NOMO-1 treated with dmso at 0.1 percent for 144 hours (cell line): ENCODE measurements around the gene MOB2.

ENCODE experiments used
- DNase-seq: peaks from one replicate; lab custom pipeline; 2025; ENCODE audit not compliant: unreplicated experiment; lab: John Stamatoyannopoulos, UW

Gene MOB2

DNA sequence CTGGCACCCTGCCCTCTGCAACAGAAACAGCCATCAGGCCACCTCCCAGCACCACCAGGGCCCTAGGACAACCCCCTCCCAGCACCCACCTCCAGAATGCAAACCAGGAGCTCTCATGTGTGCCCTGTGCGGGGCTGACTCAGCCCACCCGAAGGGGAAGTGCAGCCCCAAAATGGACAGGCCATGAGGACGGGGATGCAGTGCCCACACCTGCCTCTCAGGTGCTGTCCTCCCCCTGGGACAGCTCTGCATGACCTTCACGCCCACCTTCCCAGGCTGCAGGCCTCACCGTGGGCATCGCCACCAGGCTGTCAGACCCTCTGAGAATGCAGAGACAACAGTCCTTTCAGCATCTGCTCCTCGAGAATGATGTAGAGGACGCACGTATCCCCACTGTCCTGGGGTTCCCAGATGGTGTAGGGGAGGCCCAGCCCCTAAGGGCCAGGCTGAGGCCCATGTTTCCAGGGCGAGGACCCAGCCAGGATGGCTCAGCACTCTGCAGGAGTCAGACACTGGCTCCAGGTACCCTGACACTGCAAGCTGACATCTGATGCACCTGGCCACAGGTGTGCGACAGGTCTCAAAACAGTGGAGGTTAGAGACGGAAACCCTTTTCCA is 13.5 kb downstream of the MOB2 start:
- no peak for DNase-seq

GRCh38 chr11:1472180-1473005 is 14.2 kb downstream of the MOB2 start:
- DNase-seq = no peak

- no peak for DNase-seq
These were observed 14.8 kb downstream of the MOB2 start for GRCh38 chr11:1471736-1472135.

DNA sequence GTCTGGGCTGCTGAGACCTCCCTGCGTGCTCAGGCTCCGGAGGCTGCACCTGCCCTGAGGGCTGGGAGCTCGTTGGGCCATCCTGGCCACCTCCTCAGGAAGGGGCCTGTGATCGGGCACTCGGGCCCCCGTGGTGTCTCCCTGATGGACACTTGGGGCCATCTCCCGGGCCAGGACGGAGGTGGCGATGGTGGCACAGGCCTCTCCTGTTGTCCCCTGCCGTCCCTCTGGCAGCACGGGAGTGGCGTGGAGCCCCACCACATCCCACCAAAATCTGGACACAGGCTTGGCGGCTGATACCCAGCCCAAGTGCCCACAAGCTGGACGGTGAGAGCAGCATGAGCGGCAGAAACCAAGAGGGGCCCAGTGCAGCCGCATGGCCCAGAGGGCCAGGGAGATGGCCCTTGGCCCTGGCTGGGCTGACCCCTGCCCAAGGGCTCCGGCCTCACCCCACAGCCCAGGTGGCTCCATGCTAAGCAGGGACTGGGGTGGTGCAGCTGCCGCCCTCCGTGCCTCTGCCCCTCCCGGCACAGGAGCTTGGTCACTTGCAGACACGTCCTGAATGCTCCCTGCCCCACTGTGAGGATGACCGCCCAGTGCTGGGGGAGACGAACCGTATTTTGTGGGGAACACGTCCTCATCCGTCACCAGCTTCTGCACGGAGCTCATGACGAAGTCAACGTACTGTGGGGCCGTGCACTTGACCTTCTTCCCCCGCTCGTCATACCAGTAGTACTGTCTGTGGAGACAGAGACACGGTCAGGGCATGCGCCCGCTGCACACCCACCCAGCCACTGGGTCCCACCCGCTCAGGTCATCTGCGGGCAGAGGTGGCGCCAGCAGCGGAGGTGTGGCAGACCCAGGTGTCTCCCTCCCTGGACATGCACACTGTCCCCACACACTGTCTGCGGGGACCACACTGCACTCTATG is 15.6 kb downstream of the MOB2 start:
- DNase-seq = no peak

GRCh38 chr11:1469911-1470680 is 16.5 kb downstream of the MOB2 start:
- no peak for DNase-seq

DNA sequence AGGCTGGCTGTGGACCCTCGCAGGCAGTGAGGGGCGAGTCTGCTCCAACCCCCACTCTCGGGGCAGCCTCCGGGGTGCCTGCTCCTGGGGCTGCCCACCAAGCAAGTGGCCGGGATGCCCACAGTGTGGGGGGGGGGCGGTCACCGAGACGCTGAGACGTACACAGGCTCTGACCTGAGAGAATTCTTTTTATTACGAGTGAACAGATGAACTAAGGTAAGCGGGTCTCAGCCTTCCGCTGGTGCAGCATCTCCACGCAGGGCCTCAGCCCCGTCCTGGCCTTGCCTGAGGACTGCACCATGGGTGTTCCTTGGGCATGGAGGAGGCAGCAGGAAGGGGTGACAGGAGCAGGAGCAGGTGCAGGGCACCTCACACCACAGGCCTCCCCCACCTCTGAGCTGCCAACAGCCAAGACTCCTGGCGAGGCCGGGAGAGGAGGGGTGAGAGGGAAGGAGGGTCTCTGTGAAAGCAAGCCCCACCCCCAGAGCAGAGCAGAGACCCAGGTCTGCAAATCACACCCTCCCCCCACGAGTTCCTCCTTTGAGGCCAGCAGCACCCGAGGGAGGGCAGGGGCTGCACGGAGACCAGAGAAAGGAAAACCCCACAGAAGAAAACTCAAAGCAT is 17.2 kb downstream of the MOB2 start:
- no peak for DNase-seq

- DNase-seq = no peak
These were observed 18.0 kb downstream of the MOB2 start for GRCh38 chr11:1468473-1469066.

DNA sequence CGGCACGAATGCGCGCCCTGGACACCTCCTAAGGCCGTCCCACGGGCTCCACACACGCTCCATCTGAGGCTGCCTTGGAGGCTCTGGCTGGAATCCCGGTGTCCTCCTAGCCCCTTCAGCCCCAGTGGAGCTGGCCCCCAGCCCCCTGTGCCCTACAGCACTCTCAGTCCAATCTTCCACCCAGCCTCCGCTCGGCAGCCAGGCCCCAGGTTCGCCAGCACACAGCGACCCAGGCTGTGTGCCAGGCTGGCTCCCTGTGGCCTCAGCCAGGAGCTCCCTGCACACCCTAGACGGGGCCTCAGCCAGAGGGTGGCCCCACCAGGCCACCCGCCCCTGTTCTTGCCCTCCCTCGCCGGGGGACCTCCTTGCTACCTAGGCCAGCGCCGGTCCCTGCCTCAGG is 18.6 kb downstream of the MOB2 start:
- DNase-seq = no peak

GRCh38 chr11:1467270-1467669 is 19.3 kb downstream of the MOB2 start:
- no peak for DNase-seq

- no peak for DNase-seq
These were observed 19.8 kb downstream of the MOB2 start for GRCh38 chr11:1466784-1467183.

DNA sequence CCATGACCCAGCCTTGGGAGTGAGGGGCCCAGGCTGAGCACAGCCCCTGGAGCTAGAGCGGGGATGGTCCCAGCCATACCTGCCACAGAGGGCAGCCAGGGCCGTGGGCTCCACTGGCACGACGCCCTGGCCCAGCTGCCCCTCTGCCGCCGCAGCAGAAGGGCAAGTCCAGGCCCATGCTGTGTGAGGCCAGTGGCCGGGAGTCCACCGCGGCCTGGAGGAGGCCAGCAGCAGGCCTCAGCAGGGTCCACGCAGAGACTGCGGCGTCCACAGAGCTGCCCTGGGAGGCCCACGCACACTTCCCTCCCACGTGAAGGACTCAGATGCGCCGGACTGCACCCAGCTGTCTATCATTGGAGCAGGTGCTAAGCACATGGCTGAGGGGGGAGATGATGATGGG is 23.5 kb downstream of the MOB2 start:
- DNase-seq = no peak

DNA sequence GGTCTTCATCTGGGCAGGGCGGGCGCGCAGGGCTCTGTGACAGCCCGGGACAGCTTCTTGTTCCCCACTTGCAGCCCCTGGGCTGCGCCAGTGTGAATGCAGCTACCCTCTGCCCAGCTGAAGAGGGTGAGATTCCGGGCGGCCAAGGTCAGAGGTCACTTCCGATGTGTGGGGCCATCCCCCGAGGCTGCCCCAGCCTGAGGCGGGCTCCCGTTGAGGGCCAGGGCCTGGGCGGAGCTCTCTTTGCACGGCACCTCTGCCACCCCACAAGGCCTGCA is 23.9 kb downstream of the MOB2 start:
- no peak for DNase-seq

- no peak for DNase-seq
These were observed 24.5 kb downstream of the MOB2 start for GRCh38 chr11:1461826-1462697.

DNA sequence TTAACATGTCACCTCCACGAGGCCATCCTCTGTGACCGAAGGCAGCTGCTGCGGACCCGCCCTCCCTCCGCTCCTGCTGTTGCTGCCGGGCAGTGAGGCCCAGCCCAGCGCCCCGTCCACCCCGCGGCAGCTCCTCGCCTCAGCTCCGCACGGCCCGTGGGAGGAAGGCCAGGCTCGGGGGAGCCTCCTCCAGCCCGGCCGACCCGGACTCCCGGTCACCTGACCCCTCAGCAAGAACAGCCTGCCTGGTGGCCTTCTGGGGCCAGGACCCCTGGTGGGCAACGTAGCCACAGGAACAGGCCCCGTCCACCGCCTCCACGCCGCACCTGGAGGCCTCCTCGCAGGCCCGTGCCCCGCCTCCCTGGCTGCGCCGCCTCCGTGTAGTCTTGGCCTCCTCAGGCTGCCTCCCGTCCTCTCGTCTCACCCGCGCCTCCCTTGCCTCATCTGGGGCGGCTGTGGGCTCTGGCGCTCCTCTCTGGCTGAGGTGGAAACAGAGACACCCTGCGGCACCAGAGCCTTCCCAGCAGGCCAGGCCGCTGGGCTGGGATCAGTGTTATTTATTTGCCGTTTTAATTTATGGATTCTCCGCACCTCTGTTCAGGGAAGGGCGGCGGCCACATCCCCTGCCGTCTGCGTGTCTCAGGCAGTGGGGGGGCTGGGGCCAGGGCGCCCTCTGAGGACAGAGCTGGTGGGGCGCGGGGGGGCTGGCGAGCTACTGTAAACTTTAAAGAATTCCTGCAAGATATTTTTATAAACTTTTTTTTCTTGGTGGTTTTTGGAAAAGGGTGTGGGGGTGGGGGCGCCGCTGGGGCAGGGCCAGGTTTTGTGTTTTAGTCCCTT is 25.4 kb downstream of the MOB2 start:
- no peak for DNase-seq

- DNase-seq = no peak
These were observed 26.1 kb downstream of the MOB2 start for GRCh38 chr11:1460396-1460985.

- no peak for DNase-seq
These were observed 26.7 kb downstream of the MOB2 start for GRCh38 chr11:1459764-1460395.

- DNase-seq = no peak
These were observed 27.4 kb downstream of the MOB2 start for GRCh38 chr11:1459219-1459575.
